ENCODE results near the gene PRR15L. TPM values are rescaled to one million over a fixed set of nuclear protein-coding genes. Genes with fewer than 3 reads are reported as not detected.
"Not testable (repeated sequence)": the region's sequence is repeated elsewhere in the genome, so short reads cannot be mapped to it uniquely, and the experiment has no call there.

Gene PRR15L
- total RNA-seq, 2 experiments from 2014 or later, result not detected

- no peak overlapping the region for H3K4me3 Mint-ChIP-seq
- DNase-seq, result no peak
- peaks cover 3% of the 10 kb centered on the region for H3K27me3 Mint-ChIP-seq
- H3K36me3 Mint-ChIP-seq, result no peaks in the 10 kb centered on the region
- CTCF ChIA-PET, result no interaction called here
- H3K9me3 Mint-ChIP-seq, result no peaks in the 10 kb centered on the region
- POLR2A ChIA-PET, result no interaction called here
- H3K27ac Mint-ChIP-seq, result no peak overlapping the region
- intact Hi-C loops (cut with micrococcal nuclease), result no loop called here
- H3K4me1 Mint-ChIP-seq (ENCODE audit: low read depth), result peaks cover 3% of the 10 kb centered on the region
Measured at GRCh38 chr17:47996201-47996600, 38.5 kb upstream of the PRR15L start.

DNA sequence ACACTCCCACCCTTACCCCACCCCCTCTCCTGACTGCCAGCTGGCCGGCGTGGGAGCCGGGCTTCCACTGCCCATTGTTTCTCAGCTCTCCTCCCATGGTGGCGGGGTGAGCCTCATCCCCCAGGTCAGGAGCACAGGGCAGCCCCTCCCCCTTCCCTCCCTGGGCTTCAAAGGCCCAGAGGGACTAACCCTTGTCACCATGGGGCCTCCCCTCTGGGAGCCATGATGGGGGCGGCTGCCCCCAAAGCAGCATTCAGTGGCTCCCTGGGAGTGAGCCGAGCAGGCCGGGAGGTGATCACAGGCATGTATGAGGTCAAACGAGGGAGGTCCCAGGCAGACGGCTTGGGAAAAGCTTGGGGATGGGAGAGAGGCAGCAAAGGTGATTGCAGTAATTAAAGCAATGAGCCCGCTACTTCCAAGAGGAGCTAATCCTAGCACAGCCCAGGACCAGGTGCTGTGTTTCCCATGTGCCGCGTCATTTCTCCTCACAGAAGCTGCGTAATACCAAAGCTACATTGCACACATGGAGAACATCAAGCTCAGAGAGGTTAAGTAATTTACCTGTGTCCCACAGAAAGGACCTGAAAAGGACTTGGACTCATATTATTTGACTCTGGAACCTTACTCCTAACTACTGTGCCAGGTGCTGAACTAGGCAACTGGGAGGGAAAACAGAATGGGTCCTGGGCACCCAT, 37.7 kb upstream of the PRR15L start:
- H3K4me1 Mint-ChIP-seq (ENCODE audit: low read depth), result peaks cover 3% of the 10 kb centered on the region
- intact Hi-C loops (cut with micrococcal nuclease), result no loop called here
- POLR2A ChIA-PET, result no interaction called here
- H3K9me3 Mint-ChIP-seq, result no peaks in the 10 kb centered on the region
- H3K27me3 Mint-ChIP-seq, result peaks cover 3% of the 10 kb centered on the region
- no peak overlapping the region for H3K4me3 Mint-ChIP-seq
- CTCF ChIA-PET, result no interaction called here
- no peak overlapping the region for H3K27ac Mint-ChIP-seq
- no peak for DNase-seq
- no peaks in the 10 kb centered on the region for H3K36me3 Mint-ChIP-seq

DNA sequence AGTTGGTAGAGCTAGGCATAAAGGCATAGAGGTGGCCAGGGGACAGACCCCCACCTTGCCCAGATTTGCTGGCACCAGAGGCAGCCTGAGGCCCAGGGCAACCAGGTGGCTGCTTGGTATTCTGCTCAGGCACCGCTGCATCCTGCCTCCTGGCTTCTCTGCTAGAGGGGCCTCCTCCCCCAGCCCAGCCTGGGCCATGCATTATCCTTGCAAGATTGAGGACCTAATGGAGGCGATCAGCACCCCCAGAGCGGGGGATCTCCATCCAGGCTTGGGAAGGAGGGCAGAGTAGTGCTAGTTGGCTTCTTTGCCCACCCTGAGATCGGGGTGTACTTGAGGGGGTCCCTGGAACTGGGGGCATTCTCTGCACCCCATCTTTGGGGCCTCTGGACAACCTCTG, 37.0 kb upstream of the PRR15L start:
- no peak overlapping the region for H3K27ac Mint-ChIP-seq
- CTCF ChIA-PET, result no interaction called here
- H3K27me3 Mint-ChIP-seq, result peaks cover 3% of the 10 kb centered on the region
- intact Hi-C loops (cut with micrococcal nuclease), result no loop called here
- H3K36me3 Mint-ChIP-seq, result no peaks in the 10 kb centered on the region
- POLR2A ChIA-PET, result no interaction called here
- H3K4me3 Mint-ChIP-seq, result no peak overlapping the region
- H3K9me3 Mint-ChIP-seq, result no peaks in the 10 kb centered on the region
- no peak for DNase-seq
- H3K4me1 Mint-ChIP-seq (ENCODE audit: low read depth), result peaks cover 2% of the 10 kb centered on the region

GRCh38 chr17:47993964-47994363, 36.3 kb upstream of the PRR15L start:
- no peak for DNase-seq
- ChIA-PET POLR2A (no interaction called here), CTCF (interaction anchor here (1.4 kb wide), 1 partner anchor 86 kb away, joined by 5 read pairs; no protein-coding TSS in a partner anchor)
- no peak overlapping the region for H3K4me3 Mint-ChIP-seq
- no peak overlapping the region for H3K27ac Mint-ChIP-seq
- peaks cover 2% of the 10 kb centered on the region for H3K4me1 Mint-ChIP-seq (ENCODE audit: low read depth)
- H3K36me3 Mint-ChIP-seq, result no peaks in the 10 kb centered on the region
- intact Hi-C loops (cut with micrococcal nuclease), result no loop called here
- H3K9me3 Mint-ChIP-seq, result no peaks in the 10 kb centered on the region
- peaks cover 3% of the 10 kb centered on the region for H3K27me3 Mint-ChIP-seq

- Mint-ChIP-seq H3K27ac (no peak overlapping the region), H3K36me3 (no peaks in the 10 kb centered on the region), H3K4me3 (no peak overlapping the region), H3K27me3 (peaks cover 3% of the 10 kb centered on the region), H3K9me3 (no peaks in the 10 kb centered on the region), H3K4me1 (ENCODE audit: low read depth) (peaks cover 2% of the 10 kb centered on the region)
- CTCF ChIA-PET, result interaction anchor here (0.6 to 1.4 kb wide), 2 partner anchors 87 to 499 kb away, joined by 3 to 5 read pairs; no protein-coding TSS in a partner anchor
- intact Hi-C loops (cut with micrococcal nuclease), result no loop called here
- DNase-seq, result no peak
- POLR2A ChIA-PET, result no interaction called here
Measured at GRCh38 chr17:47993031-47993564, 35.4 kb upstream of the PRR15L start.

GRCh38 chr17:47992216-47992615, 34.5 kb upstream of the PRR15L start:
- Mint-ChIP-seq H3K9me3 (no peaks in the 10 kb centered on the region), H3K36me3 (no peaks in the 10 kb centered on the region), H3K27ac (no peak overlapping the region), H3K27me3 (peaks cover 3% of the 10 kb centered on the region), H3K4me3 (no peak overlapping the region), H3K4me1 (ENCODE audit: low read depth) (peaks cover 2% of the 10 kb centered on the region)
- POLR2A ChIA-PET, result no interaction called here
- no peak for DNase-seq
- CTCF ChIA-PET, result no interaction called here
- intact Hi-C loops (cut with micrococcal nuclease), result no loop called here

DNA sequence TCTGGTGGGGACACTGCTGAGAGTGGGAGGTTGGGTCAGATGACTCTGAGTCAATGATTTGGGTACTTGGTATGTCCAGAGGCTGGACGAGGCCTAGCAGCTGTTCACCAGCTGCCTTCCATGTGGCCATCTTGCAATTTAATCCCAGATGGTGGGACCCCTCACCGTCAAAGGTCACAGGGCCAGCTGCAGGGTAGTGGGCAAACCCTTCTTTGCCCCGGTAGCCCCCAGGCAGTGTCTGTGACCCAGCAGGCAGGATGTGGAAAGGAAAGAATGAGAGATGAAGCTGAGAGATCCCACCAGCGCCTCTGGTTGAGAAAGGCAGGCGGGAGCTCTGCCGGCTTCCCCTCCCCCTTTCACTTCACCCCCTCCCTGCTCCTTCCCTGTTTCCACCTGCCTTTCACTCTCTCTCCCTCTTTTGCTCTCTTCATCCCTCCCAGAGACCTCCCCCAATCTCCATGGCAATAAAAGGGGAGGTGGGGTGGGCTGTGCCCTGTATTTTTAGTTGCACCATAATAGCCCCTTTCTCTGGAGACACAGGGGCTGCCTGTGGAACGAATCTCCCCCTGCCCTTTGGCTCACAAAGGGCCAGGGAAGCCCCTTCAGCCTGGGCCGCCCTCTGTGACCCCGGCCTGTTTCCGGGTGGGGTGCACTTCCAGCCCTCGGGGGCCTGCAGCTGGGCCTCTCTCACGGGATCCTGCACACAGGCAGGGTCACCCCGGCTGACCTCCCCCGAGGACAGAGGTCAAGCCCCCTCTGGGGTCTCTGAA, 33.5 kb upstream of the PRR15L start:
- POLR2A ChIA-PET, result no interaction called here
- DNase-seq, result no peak
- intact Hi-C loops (cut with micrococcal nuclease), result no loop called here

DNA sequence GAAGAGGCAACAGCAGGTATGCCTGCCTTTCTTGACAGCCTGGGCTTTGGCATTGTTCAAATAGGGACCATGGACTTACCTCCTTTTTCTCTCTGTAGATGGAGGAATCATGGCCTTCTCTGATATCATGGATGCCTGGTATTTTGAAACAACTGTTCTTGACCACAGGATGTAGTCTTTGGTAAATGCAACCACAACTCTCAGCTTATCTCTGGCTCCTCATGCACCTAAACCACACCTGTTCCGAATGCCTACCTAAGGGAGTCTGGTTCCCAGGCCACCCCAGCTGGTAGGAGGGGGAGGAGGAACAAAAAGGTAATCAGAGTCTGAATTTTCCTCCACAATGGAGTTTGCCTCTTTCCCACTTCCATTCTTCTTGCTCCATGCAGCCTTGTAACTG, 32.0 kb upstream of the PRR15L start:
- Mint-ChIP-seq H3K27me3 (peaks cover 3% of the 10 kb centered on the region), H3K9me3 (no peaks in the 10 kb centered on the region), H3K36me3 (peaks cover 1% of the 10 kb centered on the region), H3K4me3 (no peak overlapping the region), H3K27ac (no peak overlapping the region), H3K4me1 (ENCODE audit: low read depth) (peaks cover 2% of the 10 kb centered on the region)
- DNase-seq, result no peak
- intact Hi-C loops (cut with micrococcal nuclease), result no loop called here
- ChIA-PET POLR2A (no interaction called here), CTCF (interaction anchor here (0.6 kb wide), 1 partner anchor 123 kb away, joined by 3 read pairs; no protein-coding TSS in a partner anchor)

More for the DNA sequence above, 33.5 kb upstream of the PRR15L start:
- CTCF ChIA-PET, result no interaction called here
- no peaks in the 10 kb centered on the region for H3K36me3 Mint-ChIP-seq
- peaks cover 3% of the 10 kb centered on the region for H3K27me3 Mint-ChIP-seq
- peaks cover 2% of the 10 kb centered on the region for H3K4me1 Mint-ChIP-seq (ENCODE audit: low read depth)
- no peak overlapping the region for H3K27ac Mint-ChIP-seq
- no peaks in the 10 kb centered on the region for H3K9me3 Mint-ChIP-seq
- H3K4me3 Mint-ChIP-seq, result no peak overlapping the region

- Mint-ChIP-seq H3K4me3 (no peak overlapping the region), H3K4me1 (ENCODE audit: low read depth) (peaks cover 2% of the 10 kb centered on the region), H3K36me3 (peaks cover 1% of the 10 kb centered on the region), H3K27me3 (peaks cover 1% of the 10 kb centered on the region), H3K9me3 (no peaks in the 10 kb centered on the region), H3K27ac (no peak overlapping the region)
- ChIA-PET POLR2A (no interaction called here), CTCF (no interaction called here)
- intact Hi-C loops (cut with micrococcal nuclease), result no loop called here
- no peak for DNase-seq
Measured at GRCh38 chr17:47989159-47989558, 31.5 kb upstream of the PRR15L start.

GRCh38 chr17:47988445-47988844, 30.8 kb upstream of the PRR15L start:
- H3K27me3 Mint-ChIP-seq; CTCF ChIA-PET; H3K36me3 Mint-ChIP-seq; H3K27ac Mint-ChIP-seq; H3K9me3 Mint-ChIP-seq; DNase-seq; H3K4me1 Mint-ChIP-seq (ENCODE audit: low read depth); H3K4me3 Mint-ChIP-seq; intact Hi-C loops (cut with micrococcal nuclease); POLR2A ChIA-PET: not testable (repeated sequence)

DNA sequence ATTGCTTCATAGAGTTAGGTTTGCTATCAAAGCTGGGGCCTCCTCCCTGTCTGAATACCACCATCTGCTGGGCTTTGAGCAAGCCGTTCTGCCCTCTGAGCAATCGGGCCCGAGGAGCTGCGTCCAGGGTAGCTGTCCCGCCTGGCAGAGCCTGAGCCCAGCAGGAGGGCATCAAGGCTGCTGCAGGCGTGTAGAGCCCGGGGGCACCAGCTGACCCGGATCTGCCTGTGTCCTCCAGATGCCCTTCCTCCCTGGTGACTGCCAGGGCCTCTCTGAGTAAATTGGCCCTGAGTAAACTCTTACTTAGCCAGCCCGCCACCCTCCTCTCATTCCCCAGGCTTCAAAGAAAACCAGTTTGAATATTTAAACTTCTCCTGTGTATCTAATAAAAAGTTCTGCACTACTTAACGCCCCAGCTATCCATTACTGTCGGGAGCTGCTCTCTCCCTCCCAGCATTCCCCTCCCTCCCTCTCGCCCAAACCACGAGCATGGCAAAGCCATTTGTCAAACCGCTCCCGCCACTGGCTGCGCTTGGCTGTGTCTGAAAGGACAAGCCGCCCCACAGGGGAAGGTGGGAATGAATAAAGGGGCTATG, 29.7 kb upstream of the PRR15L start:
- H3K4me1 Mint-ChIP-seq (ENCODE audit: low read depth), result peaks cover 2% of the 10 kb centered on the region
- no peaks in the 10 kb centered on the region for H3K9me3 Mint-ChIP-seq
- no peak for DNase-seq
- peaks cover under 1% of the 10 kb centered on the region for H3K27me3 Mint-ChIP-seq
- CTCF ChIA-PET, result interaction anchor here (0.6 to 1.3 kb wide), 2 partner anchors 9 to 16 kb away, joined by 3 to 7 read pairs; partner anchors contain the start of gene CDK5RAP3
- POLR2A ChIA-PET, result no interaction called here
- intact Hi-C loops (cut with micrococcal nuclease), result no loop called here
- H3K36me3 Mint-ChIP-seq, result peaks cover 7% of the 10 kb centered on the region
- no peak overlapping the region for H3K4me3 Mint-ChIP-seq
- H3K27ac Mint-ChIP-seq, result no peak overlapping the region

- Mint-ChIP-seq H3K4me1 (ENCODE audit: low read depth) (peaks cover 2% of the 10 kb centered on the region), H3K9me3 (no peaks in the 10 kb centered on the region), H3K27me3 (no peaks in the 10 kb centered on the region), H3K36me3 (peaks cover 10% of the 10 kb centered on the region), H3K27ac (no peak overlapping the region), H3K4me3 (no peak overlapping the region)
- DNase-seq, result no peak
- CTCF ChIA-PET, result interaction anchor here (0.6 to 1.3 kb wide), 2 partner anchors 8 to 15 kb away, joined by 3 to 7 read pairs; partner anchors contain the start of gene CDK5RAP3
- intact Hi-C loops (cut with micrococcal nuclease), result no loop called here
- POLR2A ChIA-PET, result no interaction called here
Measured at GRCh38 chr17:47986520-47986919, 28.8 kb upstream of the PRR15L start.

All from activated CD4-positive, alpha-beta memory T cell treated with anti-CD3 and anti-CD28 coated beads for 36 hours (primary cell).